ENCODE data around the gene RPL35A.
A peak's percentile ranks its signal among the peaks of the same experiment; 100 is the strongest.
"Not testable (repeated sequence)": the region's sequence is repeated elsewhere in the genome, so short reads cannot be mapped to it uniquely, and the experiment has no call there.

The RPL35A gene

GRCh38 chr3:197952440-197952839 lies 2.5 kb downstream of the RPL35A start:
- no peak for DNase-seq (ENCODE audit: low read depth in 2 of 2)

DNA sequence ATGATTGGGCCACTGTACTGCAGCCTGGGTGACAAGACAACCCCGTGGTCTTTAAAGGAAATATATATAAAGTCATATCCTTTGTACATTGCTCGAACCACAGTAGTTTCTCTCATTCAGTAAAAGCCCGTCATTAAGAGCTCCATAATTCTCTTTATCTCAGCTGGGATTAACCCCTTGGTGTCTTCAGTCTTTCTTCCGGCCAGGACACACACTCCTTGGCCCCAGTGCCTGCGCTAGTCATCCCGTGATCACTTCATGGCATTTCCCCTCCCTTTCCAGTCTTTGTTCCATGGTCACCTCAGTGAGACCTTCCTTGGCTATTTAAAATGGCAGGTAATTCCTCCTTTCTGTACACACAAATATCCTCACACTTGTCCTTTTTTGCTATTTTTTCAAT lies 3.3 kb downstream of the RPL35A start:
- DNase-seq (ENCODE audit: low read depth in 2 of 2), result no peak

GRCh38 chr3:197953881-197954280 lies 3.9 kb downstream of the RPL35A start:
- no peak for DNase-seq (ENCODE audit: low read depth in 2 of 2)

DNA sequence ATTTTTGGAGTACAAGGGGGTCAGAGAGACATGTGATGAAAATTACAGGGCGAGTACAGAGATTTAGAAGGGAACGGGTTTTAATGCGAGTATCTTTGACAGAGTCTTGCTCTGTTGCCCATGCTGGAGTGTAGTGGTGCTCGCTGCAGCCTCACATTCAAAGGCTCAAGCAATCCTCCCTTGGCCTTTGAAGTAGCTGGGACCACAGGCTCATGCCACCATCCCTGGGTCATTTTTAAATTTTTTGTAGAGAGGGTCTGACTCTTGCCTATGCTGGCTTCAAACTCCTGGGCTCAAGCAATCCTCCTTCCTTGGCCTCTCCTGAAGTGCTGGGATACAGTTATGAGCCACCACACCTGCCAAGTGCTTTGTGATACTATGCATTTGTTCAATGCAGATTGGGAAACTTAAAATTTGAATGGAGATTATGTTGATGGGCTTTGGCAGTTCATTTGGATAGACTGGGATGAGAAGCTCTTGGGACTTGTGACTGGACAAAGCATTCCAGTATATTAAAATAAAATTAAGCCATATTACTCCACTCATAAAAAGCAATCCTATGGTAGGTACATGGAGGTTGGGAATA lies 6.0 kb downstream of the RPL35A start:
- DNase-seq (ENCODE audit: low read depth in 2 of 2), result no peak

DNA sequence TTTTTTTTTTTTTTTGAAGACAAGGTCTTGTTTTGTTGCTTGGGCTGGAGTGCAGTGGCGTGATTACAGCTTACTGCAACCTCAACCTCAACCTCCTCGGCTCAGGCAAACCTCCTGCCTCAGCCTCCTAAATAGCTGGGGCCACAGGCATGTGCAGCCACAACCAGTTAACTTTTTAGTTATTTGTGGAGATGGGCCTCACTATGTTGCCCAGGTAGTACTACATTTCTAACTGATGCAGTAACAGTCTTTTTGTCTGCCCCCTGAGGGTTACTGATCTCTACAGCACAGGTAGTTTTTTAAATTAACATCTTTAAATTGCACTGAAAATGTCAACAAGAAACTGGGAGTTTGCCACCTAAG lies 6.6 kb downstream of the RPL35A start:
- DNase-seq (ENCODE audit: low read depth in 2 of 2), result no peak

GRCh38 chr3:197957790-197958133 lies 7.8 kb downstream of the RPL35A start:
- DNase-seq (ENCODE audit: low read depth in 2 of 2), result no peak

DNA sequence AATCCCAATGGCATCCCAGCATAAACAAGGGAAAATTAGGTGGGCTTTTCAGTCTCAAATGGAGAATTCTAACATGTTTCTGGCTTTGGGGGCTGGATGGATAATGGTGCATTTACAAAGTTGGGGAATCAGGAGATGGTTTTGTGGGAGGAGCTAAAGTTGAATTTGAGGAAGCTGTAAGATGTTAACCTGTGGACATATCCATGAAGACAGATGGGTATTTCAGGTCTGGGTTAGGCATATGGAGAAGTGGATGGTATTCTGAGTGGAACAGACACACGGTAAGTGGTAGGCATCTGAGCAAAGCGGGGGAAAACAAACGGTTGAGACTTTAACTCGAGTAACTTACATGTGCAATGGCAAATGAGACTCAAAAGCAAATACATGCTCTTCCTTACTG lies 8.4 kb downstream of the RPL35A start:
- no peak for DNase-seq (ENCODE audit: low read depth in 2 of 2)

- DNase-seq (ENCODE audit: low read depth in 2 of 2), result not testable (repeated sequence)
Measured at GRCh38 chr3:197958848-197959247, 8.9 kb downstream of the RPL35A start.

DNA sequence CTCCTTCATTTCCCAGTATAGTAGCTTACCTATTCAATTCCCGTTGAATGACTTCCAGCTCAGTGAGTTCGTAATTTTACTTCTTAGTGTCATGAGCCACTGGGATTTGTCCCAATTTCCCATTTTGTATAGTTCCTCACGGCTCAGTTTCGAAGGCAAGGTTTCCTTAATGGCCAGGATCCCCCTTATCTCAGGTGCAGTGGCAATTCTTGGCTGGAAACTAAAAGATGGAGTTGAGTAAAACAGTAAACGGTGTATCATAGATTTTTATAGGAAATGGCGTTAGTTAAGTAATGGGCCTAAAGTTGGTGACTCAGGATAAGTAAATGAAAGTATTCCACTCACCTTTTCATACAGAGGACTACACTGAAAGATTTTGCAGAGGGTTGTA lies 9.5 kb downstream of the RPL35A start:
- DNase-seq (ENCODE audit: low read depth in 2 of 2), result no peak

DNA sequence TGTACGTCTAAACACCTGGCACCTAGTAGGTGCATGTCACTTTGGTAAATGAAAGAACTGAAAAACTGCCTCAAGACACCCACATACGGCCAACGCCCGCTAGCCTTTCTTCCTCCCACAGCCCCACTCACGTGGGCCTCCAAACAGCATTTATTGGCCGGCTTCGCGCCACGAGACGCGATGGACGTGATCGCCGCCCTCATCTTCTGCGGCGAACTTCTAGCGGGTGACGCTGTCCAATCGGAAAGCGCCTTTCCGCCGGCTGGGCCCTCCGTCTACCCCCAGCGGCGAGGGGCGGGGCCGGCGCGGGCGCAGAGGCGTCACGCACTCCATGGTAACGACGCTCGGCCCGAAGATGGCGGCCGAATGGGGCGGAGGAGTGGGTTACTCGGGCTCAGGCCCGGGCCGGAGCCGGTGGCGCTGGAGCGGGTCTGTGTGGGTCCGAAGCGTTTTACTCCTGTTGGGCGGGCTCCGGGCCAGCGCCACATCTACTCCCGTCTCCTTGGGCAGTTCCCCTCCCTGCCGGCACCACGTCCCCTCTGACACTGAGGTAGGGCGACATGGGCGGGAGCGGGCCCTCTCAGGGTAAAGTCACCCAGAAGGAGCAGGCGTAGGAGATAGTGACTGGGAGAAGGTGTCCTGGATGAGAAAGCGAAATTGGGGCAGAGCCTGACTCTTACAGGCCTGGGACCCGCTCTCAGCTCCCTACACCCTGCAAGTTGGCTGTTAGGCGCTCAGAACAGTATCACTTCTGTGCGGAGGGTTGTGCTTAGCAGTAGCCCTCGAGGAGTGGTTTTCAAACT lies 10.1 kb downstream of the RPL35A start, which contains the start of gene LMLN:
LMLN (plus strand) TSS at position 327 of the 803 bp plus-strand sequence; CDS start at position 356, 29 bp downstream.
- peak; percentile 80 to 84 for DNase-seq (ENCODE audit: low read depth in 2 of 2)

GRCh38 chr3:197960694-197961581 lies 10.9 kb downstream of the RPL35A start:
- DNase-seq (ENCODE audit: low read depth in 2 of 2), result no peak

- no peak for DNase-seq (ENCODE audit: low read depth in 2 of 2)
Measured at GRCh38 chr3:197961582-197961945, 11.6 kb downstream of the RPL35A start.

DNA sequence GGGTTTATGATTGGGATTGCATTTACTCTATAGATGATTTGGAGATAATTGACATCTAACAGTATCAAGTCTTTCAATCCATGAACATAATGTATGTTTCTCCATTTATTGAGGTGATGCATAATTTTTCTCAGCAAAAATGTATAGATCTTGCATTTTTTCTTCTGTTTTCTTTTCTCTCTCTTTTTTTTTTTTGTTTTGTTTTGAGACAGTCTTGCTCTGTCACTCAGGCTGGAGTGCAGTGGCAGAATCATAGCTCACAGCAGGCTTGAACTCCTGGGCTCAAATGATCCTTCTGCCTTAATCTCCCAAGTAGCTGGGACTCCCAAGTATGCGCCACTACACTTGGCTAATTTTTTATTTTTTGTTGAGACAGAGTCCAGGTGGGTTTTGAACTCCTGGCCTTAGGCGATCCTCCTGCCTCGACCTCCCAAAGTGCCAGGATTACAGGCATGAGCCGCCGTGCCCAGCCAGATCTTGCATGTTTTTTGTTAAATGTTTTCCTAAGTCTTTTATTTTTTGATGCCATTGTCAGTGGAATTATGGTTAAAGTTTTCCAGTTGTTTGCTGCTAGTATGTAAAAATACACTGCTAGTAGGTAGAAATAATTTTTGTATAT lies 13.1 kb downstream of the RPL35A start:
- DNase-seq (ENCODE audit: low read depth in 2 of 2), result no peak

GRCh38 chr3:197967337-197967989 lies 17.5 kb downstream of the RPL35A start:
- DNase-seq (ENCODE audit: low read depth in 2 of 2), result not testable (repeated sequence)

- no peak for DNase-seq (ENCODE audit: low read depth in 2 of 2)
Measured at GRCh38 chr3:197970588-197970987, 20.6 kb downstream of the RPL35A start.

- no peak for DNase-seq (ENCODE audit: low read depth in 2 of 2)
Measured at GRCh38 chr3:197974016-197974415, 24.0 kb downstream of the RPL35A start.

- no peak for DNase-seq (ENCODE audit: low read depth in 2 of 2)
Measured at GRCh38 chr3:197975311-197975710, 25.3 kb downstream of the RPL35A start.

- DNase-seq (ENCODE audit: low read depth in 2 of 2), result no peak
Measured at GRCh38 chr3:197983076-197983475, 33.1 kb downstream of the RPL35A start.

- DNase-seq (ENCODE audit: low read depth in 2 of 2), result no peak
Measured at GRCh38 chr3:197989651-197990050, 39.7 kb downstream of the RPL35A start.

DNA sequence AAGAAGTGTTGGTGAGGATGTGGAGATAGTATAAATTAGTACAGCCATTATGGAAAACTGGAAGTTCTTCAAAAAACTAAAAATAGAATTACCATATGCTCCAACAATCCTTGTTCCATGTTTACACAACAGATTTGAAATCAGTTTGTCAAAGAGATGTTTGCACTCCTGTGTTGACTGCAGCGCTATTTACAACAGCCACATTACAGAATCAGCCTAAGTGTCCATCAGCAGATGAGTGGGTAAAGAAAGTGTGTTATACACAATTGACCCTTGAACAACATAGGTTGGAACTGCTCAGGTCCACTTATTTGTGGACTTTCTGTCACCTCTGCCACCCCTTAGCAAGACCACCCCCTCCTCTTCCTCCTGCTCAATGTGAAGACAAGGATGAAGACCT lies 44.7 kb downstream of the RPL35A start:
- DNase-seq (ENCODE audit: low read depth in 2 of 2), result no peak

GRCh38 chr3:197996855-197997254 lies 46.9 kb downstream of the RPL35A start:
- no peak for DNase-seq (ENCODE audit: low read depth in 2 of 2)

- DNase-seq (ENCODE audit: low read depth in 2 of 2), result no peak
Measured at GRCh38 chr3:197997936-197998335, 47.9 kb downstream of the RPL35A start.
